Tibial nerve (tissue), 4 donors: ENCODE data around the gene RGS9. TPM values are rescaled to one million over a fixed set of nuclear protein-coding genes. Genes with fewer than 3 reads are reported as not detected.
"Not testable (repeated sequence)": the region's sequence is repeated elsewhere in the genome, so short reads cannot be mapped to it uniquely, and the experiment has no call there.

Experiments used
- DNase-seq, 2 donors: peaks; one replicate each; pipeline ENCODE4 v3.0.0-alpha.2; 2019; ENCODE audit warnings: low spot score in 2 of 2
- H3K27ac ChIP-seq, 4 donors: fragments of 200-600 bp; sonication (generic) in 3 of 4; one replicate each; pipeline ENCODE4 v1.5.1; 2017 to 2019; ENCODE audit warnings: mild to moderate bottlenecking in 1 of 4
- H3K27me3 ChIP-seq, 2 donors: fragments of 200-600 bp; sonication (generic) in 1 of 2; one replicate each; pipeline versions ENCODE4 v1.5.1 to v1.6.0; 2017 to 2019
- H3K36me3 ChIP-seq, 3 donors: fragments of 200-600 bp; sonication (generic); one replicate each; pipeline ENCODE4 v1.5.1; 2018 to 2019
- H3K4me1 ChIP-seq, 4 donors: fragments of 200-600 bp; sonication (generic) in 3 of 4; one replicate each; pipeline ENCODE4 v1.5.1; 2017 to 2019
- H3K4me3 ChIP-seq, 4 donors: fragments of 200-600 bp; sonication (generic) in 3 of 4; one replicate each; pipeline ENCODE4 v1.5.1; 2017 to 2019; ENCODE audit warnings: mild to moderate bottlenecking in 1 of 4, moderate library complexity in 1 of 4
- H3K9me3 ChIP-seq, 4 donors: fragments of 200-600 bp; sonication (generic) in 3 of 4; one replicate each; pipeline ENCODE4 v1.5.1; 2017 to 2019
- EP300 ChIP-seq, 2 donors: sonication (generic); formaldehyde crosslinking; IDR thresholded peaks; one replicate each; pipeline ENCODE4 v1.6.1; 2017; ENCODE audit warnings: antibody characterized with exemption in 2 of 2, mild to moderate bottlenecking in 1 of 2
- POLR2A ChIP-seq, 2 donors: fragments of 450-650 bp; IDR thresholded peaks; one replicate each; pipeline ENCODE4 v1.6.1; 2017; ENCODE audit warnings: antibody characterized with exemption in 2 of 2, mild to moderate bottlenecking in 2 of 2, moderate library complexity in 2 of 2
- WGBS, 2 donors: methylation state at CpG; one replicate each; pipeline ENCODE4 v1.1.5; 2018; 5-methylcytosine and 5-hydroxymethylcytosine counted together
- total RNA-seq, 4 donors: library from RNA; depleted of rRNA; stranded (reverse); fragments of >200 nt; gene quantifications; one replicate each; pipeline ENCODE4 v1.1.0, GENCODE V29; 2016
- TF ChIP-seq, protein P1 (sequence below), 5 experiments: fragments of 200-600 bp in 3 of 5; fragments of 450-650 bp in 2 of 5; sonication (generic) in 3 of 5; IDR thresholded peaks; one replicate each; pipeline ENCODE4 v1.5.1; 2016 to 2019; ENCODE audit warnings: antibody characterized with exemption in 5 of 5, mild to moderate bottlenecking in 3 of 5, moderate library complexity in 2 of 5

The RGS9 gene
- 10 to 100 TPM; 10.7 to 15.3 (median 11.3) TPM for total RNA-seq

DNA sequence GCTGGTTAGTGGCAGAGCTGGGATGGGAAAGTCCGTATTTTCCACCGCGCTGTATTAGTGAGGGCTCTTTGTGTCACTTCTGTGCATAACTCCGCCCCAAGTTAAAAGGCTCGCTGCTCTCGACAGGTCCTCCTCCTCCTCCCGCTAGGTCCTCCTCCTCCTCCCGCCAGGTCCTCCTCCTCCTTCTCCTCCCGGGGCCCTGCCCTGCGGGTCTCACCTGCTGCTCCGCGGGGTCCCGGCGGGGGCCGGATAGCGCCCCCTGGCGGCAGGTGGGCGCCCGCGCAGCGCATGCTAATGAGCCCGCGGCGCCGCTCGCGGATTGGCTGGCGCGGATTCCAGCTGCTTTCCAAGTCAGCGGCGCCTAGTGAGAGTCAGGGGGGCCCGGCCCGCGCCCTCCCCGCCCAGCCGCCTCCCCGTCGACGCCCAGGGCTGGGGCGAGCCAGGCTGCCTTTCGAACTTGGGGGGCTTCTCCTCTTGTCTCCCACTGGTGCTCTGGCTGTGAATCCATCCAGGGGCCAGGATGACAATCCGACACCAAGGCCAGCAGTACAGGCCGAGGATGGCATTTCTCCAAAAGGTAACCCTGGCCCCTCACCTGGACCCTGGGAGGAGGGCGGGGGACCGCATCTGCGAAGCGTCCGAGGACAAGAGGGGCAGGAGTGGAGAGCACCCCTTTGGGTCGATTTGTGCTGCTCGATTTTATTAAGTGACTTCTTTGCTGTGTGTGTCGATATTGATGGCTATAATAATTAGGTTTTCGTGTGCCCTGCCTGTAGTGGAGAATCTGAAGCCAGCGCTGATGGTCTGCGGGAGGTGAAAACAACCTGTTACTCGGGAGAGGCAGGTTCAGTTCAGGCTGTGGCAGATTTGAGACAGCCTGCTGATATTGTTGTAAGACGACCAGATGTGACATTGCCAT lies at the start of gene RGS9:
TSS of gene RGS9 (plus strand) at position 350 of the 919 bp plus-strand sequence. CDS start at position 521, 171 bp downstream.
- H3K9me3 ChIP-seq = no peaks in the 10 kb centered on the region
- TF ChIP-seq POLR2A (IDR thresholded peaks at IDR 0.05) (peak; percentile 6 to 14), EP300 (IDR thresholded peaks at IDR 0.05) (peak in 1 of 2 donors; percentile 28)
- TF ChIP-seq, protein P1, sequence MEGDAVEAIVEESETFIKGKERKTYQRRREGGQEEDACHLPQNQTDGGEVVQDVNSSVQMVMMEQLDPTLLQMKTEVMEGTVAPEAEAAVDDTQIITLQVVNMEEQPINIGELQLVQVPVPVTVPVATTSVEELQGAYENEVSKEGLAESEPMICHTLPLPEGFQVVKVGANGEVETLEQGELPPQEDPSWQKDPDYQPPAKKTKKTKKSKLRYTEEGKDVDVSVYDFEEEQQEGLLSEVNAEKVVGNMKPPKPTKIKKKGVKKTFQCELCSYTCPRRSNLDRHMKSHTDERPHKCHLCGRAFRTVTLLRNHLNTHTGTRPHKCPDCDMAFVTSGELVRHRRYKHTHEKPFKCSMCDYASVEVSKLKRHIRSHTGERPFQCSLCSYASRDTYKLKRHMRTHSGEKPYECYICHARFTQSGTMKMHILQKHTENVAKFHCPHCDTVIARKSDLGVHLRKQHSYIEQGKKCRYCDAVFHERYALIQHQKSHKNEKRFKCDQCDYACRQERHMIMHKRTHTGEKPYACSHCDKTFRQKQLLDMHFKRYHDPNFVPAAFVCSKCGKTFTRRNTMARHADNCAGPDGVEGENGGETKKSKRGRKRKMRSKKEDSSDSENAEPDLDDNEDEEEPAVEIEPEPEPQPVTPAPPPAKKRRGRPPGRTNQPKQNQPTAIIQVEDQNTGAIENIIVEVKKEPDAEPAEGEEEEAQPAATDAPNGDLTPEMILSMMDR (IDR thresholded peaks at IDR 0.05) = peak; percentile 98 to 99 (median 98)
- no peaks in the 10 kb centered on the region for H3K27me3 ChIP-seq
- peak within 1 kb of the TSS in 2 of 4 donors; percentile 17 to 60 for H3K27ac ChIP-seq
- peak within 1 kb of the TSS; percentile 30 to 60 (median 48) for H3K4me3 ChIP-seq
- peak; percentile 68 to 69 for DNase-seq
- no peaks in the 10 kb centered on the region for H3K36me3 ChIP-seq
- WGBS, 2 donors = 5 to 6% methylated on average over 27 to 36 of the region's 56 CpGs
- H3K4me1 ChIP-seq = peaks cover 0 to 21% (median 0%) of the 10 kb centered on the region in 4 donors

DNA sequence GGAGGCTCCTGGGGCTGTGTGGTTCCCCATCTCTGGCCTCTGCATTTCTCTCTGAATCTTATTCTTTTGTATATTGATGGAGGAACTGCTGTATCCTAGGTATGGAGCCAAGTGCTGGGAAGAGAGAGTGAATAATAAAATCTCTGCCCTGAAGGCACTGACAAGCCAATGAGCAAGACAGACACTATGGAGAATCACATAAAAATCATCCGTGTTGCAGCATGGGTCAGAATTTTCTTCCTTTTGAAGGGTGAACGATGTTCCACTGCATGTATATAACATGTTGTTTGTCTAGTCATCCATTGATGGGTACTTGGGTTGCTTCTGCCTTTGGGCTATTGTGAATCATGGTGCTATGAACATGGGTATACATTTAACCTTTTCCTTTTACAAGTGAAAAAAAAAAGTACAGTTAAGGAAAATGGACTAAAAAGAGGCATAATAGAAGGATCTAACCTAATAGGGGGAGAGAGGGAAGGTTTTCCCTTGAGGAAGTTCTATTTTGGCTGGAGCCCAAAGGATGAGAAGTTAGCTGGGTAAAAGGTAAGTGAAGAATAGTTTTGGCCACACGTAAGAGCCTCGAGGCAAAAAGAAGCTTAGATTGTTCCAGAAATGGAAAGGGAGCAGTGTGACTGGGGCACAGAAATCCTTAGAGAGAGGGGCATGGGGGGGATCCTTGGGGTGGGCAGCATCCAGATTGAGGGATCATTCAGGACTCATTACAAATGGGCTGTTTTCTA lies 48.4 kb upstream of the RGS9 start:
- TF ChIP-seq EP300 (IDR thresholded peaks at IDR 0.05) = no peak
- 45 to 67% methylated on average over 4 of the region's 4 CpGs for WGBS, 2 donors
- Histone ChIP-seq H3K4me3 (no peak overlapping the region), H3K9me3 (no peaks in the 10 kb centered on the region), H3K27me3 (no peaks in the 10 kb centered on the region), H3K4me1 (peaks cover 0 to 3% (median 0%) of the 10 kb centered on the region in 4 donors), H3K27ac (no peak overlapping the region), H3K36me3 (no peaks in the 10 kb centered on the region)
- DNase-seq = no peak

DNA sequence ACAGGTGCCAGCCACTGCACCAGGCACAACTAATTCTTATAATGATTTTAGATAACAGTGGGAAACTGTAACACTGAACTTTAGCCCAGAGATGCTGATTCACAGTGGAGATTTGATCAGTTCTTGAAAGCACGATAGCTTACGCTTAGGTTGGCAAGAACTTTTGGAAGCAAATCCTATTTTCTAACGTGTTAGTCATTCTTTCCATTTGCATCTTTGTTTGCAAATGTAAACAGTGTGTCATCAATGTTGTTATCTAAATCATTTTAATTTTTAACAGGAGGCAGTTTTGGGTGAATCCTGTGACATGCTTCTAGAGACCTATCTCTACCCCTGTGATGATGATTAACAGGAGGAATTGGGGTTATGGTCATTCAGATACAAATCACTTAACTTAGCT lies 44.9 kb upstream of the RGS9 start:
- Histone ChIP-seq H3K36me3 (no peaks in the 10 kb centered on the region), H3K4me1 (no peaks in the 10 kb centered on the region), H3K4me3 (no peak overlapping the region), H3K9me3 (no peaks in the 10 kb centered on the region), H3K27ac (no peak overlapping the region), H3K27me3 (no peaks in the 10 kb centered on the region)
- WGBS, 2 donors = 71 to 73% methylated on average over 3 of the region's 3 CpGs
- no peak for TF ChIP-seq POLR2A (IDR thresholded peaks at IDR 0.05)
- no peak for TF ChIP-seq EP300 (IDR thresholded peaks at IDR 0.05)
- TF ChIP-seq, protein P1 (IDR thresholded peaks at IDR 0.05) = no peak
- DNase-seq = no peak

DNA sequence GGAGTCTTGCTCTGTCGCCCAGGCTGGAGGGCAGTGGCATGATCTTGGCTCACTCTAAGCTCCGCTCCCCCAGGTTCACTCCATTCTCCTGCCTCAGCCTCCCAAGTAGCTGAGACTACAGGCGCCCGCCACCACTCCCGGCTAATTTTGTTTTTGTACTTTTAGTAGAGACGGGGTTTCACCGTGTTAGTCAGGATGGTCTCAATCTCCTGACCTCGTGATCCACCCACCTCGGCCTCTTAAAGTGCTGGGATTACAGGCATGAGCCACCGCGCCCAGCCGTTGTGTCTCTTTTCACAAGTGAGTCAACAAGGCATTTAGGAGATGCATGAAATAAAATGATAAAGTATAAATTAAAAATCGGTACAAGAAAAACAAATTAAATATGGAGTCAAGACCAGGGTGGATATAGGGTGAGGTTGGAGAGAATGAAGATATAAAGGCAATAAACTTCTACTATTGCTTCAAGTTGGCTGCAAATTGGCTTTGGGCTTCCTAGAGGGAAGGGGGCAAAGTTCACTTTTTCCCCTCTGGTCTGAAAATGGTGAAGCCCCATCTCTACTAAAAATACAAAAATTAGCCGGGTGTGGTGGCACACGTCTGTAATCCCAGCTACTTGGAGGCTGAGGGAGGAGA lies 44.3 kb upstream of the RGS9 start:
- H3K27me3 ChIP-seq, H3K4me1 ChIP-seq, H3K4me3 ChIP-seq, H3K9me3 ChIP-seq, H3K36me3 ChIP-seq, H3K27ac ChIP-seq, DNase-seq: not testable (repeated sequence)
- WGBS, 2 donors = 93 to 94% methylated on average over 15 of the region's 15 CpGs

DNA sequence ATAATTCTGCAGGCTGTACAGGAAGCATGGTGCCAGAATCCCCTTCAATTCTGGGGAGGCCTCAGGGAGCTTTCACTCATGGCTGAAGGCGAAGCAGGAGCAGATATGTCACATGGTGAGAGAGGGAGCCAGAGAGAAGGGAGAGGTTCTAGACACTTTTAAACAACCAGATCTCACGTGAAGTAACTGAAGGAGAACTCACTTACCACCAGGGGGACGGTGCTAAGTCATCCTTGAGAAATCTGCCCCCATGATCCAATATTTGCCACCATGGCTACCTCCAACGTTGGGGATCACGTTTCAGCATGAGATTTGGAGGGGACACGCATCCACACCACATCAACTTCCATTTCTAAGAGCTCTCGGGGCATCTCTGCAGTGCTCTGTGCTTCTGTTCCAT lies 43.2 kb upstream of the RGS9 start:
- no peak for TF ChIP-seq EP300 (IDR thresholded peaks at IDR 0.05)
- TF ChIP-seq, protein P1 (IDR thresholded peaks at IDR 0.05) = no peak
- TF ChIP-seq POLR2A (IDR thresholded peaks at IDR 0.05) = no peak
- no peaks in the 10 kb centered on the region for H3K36me3 ChIP-seq
- H3K9me3 ChIP-seq = no peaks in the 10 kb centered on the region
- H3K4me1 ChIP-seq = no peaks in the 10 kb centered on the region
- 90 to 94% methylated on average over 7 of the region's 7 CpGs for WGBS, 2 donors
- no peak for DNase-seq
- no peaks in the 10 kb centered on the region for H3K27me3 ChIP-seq
- no peak overlapping the region for H3K27ac ChIP-seq
- H3K4me3 ChIP-seq = no peak overlapping the region
